T-helper 22 cell (primary cell): ENCODE measurements around the gene EML5.
"Not testable (repeated sequence)": the region's sequence is repeated elsewhere in the genome, so short reads cannot be mapped to it uniquely, and the experiment has no call there.

Experiments used
- DNase-seq: peaks from one replicate; pipeline ENCODE4 v3.0.0-alpha.2; 2020; ENCODE audit warnings: low read depth

Gene EML5

DNA sequence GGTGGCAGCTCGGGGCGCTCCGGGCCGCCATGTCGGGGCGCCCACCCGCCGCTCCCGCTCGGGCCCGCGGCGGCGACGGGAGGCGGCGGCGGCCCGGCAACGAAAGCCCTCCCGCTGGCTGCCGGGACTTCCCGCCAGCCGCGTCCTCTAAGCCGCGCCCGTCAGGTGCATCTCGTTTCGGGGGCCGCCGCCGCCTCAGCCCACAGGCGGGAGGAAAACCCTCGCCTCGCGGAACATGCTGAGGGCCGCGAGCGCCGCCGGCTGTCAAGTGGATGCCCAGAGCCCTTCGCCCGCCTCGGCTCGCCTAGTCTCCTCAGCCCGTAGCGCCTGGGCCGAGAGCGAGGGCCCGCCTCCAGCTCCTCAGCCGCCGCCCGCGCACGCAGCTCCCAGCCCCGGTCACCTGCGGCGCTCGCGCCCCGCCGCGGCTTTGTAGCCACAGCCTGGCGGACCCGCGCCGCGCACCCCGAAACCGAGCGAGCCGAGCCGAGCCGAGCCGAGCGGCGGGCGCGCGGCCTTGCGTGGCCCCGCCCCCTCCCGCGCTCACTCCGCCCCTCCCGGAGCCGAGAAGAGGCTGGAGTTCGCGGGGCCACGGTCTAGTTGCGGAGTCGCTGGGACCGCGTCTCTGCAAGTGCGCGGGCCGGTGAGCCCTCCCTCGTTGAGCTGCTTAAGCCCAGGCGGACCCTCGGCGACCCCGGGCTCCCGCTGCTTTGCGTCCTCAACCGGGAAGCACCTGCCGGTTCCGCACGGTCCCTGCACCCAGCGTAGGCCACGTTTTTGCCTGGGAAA is at the start of gene EML5:
TSS of gene EML5 (minus strand) at position 481 of the 786 bp plus-strand sequence. CDS start at position 31, 450 bp downstream.
- peak; percentile 62 for DNase-seq

DNA sequence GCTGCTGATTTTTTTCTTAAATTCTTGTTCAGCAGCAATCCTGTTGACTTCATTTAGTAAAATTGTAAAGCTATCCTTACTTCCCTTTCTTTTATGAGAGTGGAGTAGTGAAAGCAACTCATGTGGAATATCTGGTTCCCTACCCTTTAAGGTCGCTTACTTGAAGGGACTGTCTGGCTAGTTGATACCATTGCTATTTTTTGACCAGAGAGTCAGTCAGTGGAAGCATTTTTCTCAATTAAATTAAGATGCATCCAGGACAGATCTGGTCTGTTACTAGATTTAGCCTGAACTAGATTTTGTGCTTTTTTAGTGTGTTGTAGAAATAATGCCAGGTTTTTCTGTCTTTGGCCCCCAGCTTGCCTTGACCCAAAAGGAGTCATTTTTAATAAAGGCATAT is 49.7 kb upstream of the EML5 start:
- DNase-seq = no peak

DNA sequence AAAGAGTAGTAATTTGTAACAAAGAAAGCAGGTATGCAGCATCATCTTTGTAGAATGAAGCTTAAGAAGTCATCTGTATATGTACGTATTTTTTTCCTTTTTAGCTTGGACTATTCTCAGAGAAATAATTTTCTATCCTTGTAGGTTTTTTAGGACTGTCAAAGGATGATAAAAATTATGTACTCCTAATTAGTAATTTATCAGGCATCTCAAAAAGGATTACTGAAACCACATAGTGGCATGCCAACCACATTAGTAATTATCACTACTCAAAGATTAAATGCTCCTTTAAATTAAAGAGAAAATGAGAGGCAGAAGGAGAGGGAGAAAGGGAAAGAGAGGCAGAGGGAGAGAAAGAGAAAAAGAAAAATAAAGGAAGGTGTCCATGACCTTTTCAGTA is 49.0 kb upstream of the EML5 start:
- no peak for DNase-seq

DNA sequence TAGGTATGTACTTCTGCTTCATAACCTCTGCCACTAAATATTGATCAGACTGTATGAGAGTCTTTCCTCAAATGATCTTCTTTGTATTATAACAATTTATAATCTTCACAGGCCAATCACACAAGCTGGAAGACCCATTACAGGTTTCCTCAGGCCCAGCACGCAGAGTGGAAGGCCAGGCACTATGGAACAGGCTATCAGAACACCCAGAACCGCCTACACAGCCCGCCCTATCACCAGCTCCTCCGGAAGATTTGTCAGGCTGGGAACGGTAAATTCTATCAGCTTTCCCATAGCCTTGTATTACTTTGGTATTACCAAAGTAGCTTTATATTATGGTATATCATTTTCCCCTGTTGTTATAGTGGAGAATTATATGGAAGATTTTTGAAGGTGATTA is 48.2 kb upstream of the EML5 start:
- DNase-seq = no peak

DNA sequence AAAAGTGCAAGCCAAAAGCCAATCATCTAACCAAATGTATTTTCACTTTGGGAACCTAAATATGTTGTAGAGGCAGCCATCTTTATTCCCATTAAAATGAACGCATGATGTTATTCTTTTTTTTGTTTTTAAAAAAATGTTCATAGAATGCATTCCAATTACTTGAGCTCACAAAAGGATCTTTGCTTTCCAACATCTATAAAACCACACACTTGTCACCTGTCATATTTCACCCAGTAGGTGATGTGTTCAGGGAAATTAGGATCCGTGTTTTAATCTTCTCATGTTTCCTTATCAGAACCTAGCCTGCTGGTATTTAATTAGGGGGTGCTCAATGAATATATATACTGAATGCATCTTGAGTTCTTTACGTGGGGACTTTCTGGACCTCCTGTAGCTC is 45.3 kb upstream of the EML5 start:
- DNase-seq = no peak

DNA sequence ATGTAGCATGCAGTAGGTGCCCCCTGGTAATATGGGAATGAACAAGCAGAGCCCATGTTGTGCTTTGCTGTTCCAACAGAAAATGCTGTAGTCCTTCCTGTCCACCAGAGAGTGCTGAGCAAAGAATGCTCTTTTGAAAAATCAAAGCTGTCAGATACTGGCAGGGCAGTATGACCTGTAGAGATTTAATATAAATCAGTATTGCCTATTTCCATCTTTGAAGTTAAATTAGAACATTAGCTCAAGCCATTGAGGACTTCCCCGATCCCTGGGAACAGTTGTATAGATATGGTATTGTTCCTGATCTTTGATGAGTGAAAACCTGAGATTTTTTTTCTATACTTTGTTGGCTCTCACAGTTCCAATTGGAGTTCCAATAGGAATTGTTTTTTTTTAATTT is 44.7 kb upstream of the EML5 start:
- no peak for DNase-seq

DNA sequence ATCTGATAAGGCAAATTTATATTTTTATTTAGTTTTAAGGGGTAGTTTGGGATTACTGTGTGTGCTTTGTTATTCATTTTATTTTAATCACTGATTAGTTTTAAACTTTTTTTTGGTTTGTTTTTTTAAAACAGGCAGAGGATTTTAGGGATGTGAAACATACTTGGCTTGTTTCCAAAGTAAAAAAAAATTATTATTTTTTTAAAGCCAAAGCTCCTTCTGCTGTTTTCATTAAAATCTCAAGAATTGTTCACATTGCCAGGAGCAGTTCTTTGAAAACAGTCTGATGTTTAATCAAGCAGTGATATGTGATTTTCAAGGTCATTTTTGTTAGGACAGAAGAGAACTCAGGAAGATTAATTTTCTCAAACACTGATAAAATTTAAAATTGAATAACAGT is 42.9 kb upstream of the EML5 start:
- DNase-seq = no peak

DNA sequence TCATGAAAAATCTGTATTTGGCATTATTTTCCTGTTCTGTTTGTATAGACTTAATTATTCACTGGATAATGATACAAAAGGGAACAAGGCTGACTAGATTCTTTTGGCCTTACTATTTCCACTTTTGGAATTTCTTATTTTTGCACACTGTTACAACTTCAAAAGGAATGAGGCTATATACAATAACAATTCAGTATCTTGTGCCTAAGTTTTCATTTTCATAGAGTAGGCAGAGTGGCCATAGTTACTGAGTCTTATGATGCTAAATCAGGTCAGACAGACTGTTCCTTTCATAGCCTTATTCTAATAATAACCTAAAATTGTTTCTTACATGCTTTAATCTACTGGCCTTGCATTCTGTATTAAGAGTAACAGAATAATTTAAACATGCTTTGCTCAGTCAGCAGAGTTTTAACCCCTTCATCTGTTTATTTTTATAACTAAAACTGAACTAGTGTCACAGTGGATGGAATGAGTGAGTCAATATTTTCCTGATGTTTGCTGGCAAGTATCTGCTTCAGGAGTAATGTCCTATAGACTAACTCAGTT is 42.2 kb upstream of the EML5 start:
- DNase-seq = no peak

DNA sequence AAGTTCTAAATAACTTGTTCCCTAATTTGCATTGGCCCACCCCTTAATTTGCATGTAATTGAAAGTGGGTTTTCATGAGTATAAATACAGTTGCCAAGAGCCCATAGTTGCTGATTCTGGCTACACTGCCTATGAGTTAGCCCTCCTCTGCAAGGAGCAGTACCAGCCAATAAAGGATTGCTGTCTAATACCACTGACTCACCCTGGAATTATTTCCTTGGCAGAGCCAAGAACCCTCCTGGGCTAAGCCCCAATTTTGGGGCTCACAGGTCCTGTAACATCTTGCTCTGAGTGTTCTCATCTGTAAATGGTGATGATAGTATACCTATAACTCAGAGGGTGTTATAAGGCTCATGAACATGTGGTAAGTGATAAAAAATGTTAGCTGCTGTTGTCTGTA is 38.5 kb upstream of the EML5 start:
- no peak for DNase-seq

DNA sequence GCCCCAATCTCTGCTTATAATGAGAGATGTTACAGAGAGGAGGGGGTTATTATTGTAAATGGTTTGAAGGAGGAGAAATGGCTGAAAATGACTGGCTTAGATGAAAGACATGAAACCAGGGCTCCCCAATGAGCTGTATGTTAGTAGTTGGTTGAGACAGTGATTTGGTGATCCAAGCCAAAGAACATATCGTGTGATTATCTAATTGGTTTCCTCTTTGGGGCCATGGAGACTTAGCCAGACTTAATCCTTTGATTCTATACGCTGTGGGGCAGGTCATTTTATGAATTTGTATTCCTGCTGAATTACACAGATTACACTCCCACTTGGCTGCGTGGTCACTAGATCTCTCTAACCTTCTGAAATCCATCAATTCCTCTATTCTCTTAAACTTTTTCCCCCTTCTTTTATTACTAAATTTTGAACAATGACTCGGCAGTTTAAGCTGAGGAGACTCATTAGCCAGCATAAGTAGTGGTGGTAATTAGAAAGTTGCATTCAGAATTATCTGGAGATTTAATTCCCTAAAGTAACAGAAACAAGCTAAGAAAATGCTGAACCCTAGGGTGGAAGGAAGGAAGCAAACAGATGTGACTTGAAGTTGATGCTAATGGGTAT is 37.0 kb upstream of the EML5 start:
- DNase-seq = no peak

DNA sequence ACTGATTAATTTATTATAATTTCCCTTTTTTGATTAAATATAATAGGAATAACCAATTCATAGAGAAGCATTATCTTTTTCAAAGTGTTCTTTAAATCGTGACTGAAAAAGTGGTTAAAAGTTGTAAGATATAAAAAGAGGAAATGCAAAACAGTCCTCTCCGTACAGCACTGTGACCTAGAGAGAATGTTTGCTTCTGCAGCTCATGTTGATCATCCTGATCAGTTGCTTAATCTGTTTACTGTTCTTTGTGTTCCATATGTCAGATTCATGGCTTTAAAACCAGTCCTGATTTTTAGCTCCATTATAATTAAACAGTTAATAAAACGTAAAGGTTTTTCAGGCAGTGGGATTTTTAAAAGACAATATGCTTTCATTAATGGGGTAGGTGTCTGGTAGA is 36.4 kb upstream of the EML5 start:
- DNase-seq = no peak

DNA sequence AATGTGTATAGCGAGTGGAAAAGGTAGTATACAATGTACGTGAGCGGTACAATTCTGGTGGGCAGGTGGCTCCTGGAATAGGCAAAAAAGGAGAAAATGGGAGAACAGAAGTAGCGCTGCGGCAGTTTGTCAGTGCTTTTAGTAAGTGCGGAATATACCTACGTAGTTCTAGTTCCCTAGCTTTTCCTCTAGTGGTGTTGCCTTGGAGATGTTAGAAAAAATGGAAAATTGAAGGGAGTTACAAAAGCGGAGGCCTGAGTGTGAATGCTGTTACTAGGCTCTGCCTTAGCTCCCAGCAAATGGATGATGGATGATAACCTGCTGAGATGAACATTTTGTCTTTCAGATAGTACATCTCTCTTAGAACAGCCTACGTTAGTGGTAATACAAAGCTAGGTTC is 32.8 kb upstream of the EML5 start:
- no peak for DNase-seq

DNA sequence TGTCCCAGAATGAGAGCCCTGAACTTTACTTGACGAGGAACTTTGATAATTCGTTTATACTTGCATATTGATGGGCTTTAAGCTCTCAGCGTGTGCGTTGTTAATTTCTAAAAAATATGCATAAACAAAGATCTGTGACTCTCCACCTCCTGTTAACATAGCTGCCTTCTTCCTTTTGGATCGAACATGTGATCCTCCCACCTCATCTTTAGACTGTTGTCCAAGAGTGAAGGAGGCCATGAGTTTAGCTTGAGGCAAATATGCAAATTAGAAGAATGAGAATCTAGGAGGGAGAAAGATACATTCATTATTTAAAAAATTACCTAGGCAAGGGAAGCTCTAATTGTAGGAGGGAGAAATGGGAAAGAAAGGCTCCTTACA is 32.3 kb upstream of the EML5 start:
- DNase-seq = no peak

DNA sequence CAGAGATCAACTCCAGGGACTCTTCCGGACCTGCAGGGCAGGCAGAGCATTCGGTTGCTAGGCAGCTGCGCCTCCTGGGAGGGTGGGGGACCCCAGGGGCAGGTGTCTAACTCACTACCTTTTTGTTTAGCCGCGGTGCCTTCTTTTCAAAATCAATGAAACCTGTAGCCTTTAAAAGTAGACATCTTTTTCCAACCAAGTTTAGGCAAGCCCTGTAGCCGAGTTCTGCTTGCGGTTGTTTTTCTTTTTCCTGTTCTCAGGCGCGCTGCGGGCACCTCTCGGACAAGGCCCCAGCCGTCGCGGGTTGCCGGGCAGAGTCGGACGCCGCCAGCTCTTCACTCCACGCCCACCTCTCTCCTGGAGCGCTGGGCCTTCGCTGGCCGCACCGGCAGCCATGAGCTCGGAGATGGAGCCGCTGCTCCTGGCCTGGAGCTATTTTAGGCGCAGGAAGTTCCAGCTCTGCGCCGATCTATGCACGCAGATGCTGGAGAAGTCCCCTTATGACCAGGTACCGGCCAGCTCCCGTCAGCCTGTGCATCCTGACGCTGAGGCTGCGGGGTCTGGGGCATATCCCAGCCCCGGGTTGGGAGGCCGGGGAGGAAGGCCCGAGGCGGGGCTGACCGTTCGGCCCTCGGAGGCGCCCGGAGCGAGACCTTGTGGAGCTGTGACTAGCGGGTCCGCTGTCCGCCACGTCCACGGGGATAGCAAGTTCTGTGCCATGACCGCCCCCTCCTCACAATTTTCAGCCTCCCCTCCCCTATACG is 31.7 kb upstream of the EML5 start, which contains the start of gene TTC8:
TSS of gene TTC8 (plus strand) at position 338 of the 764 bp plus-strand sequence. CDS start at position 395, 57 bp downstream.
- DNase-seq = peak; percentile 68

DNA sequence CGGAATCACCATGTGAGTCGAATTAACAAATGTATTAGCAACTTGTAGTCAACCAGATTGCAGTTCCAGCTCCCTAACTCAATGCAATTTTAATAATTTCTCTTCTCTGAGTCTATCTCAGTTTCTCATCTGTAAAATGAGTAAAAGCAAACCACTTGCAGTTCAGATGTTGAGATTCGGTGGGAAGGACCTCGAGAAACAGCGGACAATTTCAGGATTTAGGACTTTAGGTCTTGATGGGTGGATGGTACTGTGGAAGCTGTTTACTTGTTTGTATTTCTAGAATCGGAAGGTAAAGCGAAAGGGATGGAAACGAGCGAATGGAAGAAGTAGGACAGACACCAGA is 31.2 kb upstream of the EML5 start:
- no peak for DNase-seq

DNA sequence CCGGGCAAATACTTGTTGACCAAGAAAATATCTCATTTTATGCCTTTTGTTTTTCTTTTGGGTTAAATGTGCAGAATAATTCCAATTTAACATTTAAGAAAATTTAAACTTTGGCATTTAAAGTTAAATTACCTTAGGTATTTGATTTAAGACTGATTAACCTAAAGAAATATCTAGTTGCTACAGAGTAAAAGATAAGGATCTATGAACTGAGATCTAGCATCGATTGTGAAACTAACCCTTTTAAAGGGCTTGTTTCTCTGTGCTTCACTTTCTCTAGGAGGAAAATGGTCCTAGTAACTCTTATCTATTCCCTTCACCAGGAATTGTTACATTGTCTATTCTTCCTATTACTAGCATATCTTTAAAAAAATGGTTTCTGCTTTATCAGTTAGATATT is 29.1 kb upstream of the EML5 start:
- DNase-seq = no peak

DNA sequence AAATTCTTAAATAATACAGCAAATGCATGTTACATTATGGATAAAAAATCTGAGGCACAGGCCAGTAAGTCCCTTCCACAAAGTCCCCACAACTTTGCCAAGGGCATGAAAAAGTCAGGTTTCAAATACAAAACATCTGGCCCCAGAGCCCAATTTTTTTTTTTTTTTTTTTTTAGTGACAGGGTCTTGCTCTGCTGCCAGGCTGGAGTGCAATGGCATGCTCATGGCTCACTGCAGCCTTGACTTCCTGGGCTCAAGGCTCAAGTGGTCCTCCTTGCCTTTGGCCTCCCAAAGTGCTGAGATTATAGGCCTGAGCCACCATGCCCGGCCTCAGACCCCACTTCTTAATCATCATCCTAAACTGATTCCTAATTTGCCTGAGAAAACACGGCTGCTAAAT is 28.6 kb upstream of the EML5 start:
- no peak for DNase-seq

DNA sequence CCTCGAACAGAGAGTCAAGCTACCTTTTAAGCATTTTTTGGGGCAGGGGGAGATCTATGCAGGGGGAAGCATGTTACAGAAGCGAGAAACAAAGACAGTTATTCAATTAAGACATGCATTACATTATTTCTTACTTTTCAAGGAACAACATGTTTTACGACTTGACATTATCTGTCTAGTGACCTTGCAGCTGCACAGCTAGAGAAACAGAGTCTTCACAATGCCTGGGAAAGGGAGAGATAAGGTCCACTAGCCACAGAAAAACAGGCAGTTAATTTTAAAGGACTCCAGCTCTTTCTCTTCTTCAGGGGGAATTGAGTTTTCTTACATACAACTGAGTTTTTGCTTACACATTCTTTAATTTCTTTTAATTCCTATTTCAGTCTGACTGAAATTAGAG is 26.9 kb upstream of the EML5 start:
- not testable (repeated sequence) for DNase-seq

DNA sequence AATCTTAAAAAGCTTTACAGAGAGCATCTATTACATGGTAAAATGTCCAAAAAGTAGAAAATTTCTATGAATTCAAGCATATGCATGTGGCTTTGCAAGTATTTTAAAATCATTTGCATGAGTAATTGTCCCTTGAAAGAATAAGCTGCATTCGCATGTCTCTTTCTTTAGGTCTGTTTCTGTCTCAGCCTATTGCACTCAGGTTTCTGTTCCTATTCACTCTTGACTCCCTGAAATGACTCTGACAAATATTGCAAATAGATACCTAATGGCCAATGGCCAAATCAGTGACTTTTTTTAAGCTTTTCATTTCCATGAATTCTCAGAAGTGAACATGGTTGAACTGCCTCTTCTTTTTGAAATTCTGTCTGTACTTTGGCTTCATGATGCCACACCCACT is 25.3 kb upstream of the EML5 start:
- no peak for DNase-seq

DNA sequence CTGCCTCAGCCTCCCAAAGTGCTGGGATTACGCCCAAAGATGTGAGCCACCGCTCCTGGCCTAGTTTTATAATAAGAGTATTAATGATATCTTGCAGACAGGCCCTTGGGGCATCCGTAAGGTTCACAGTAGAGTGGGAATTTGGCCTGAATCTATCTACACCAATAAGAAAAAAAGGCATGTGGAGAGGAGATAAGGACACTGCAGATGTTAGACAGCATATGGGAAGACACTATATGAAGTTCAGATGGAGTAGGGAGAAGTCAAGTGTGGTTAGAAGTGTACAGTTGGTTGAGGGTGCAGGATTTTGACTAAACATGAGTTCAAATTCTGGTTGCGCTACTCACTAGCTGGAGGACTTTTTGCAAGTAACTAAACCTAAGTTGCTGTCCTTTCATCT is 23.2 kb upstream of the EML5 start:
- no peak for DNase-seq

DNA sequence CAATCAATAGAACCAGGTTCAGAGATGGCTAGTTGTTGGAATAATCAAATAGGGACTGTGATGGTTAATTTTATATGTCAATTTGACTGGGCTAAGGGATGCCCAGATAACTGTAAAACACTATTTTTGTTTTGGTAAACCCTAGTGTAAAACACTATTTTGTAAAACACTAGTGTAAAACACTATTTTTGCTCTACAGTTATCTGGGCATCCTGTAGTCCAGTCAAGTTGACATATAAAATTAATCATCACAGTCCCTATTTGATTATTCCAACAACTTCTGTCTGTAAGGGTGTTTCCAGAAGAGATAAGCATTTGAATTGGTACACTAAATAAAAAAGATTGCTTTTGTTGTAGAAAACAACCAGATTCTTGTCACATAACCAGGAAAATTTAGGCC is 15.6 kb upstream of the EML5 start:
- no peak for DNase-seq

DNA sequence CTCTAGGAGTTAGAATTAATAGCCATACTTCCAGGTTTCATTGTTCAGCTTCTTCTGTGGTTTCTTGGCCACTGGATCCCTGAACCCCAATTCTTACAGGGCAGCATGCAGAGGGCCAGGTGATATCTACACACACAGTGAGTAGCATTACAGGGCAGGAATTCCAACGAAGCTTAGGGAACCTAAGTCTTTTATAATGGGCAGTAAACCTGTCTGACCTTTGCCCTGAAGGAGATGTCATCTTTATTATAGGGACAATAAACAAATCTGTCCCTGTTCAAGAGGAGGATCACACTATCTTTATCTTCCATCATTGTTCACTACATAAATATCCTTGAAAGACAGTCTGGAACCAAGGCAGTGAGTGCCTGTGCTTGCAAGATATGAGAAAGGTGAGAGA is 11.7 kb upstream of the EML5 start:
- no peak for DNase-seq

DNA sequence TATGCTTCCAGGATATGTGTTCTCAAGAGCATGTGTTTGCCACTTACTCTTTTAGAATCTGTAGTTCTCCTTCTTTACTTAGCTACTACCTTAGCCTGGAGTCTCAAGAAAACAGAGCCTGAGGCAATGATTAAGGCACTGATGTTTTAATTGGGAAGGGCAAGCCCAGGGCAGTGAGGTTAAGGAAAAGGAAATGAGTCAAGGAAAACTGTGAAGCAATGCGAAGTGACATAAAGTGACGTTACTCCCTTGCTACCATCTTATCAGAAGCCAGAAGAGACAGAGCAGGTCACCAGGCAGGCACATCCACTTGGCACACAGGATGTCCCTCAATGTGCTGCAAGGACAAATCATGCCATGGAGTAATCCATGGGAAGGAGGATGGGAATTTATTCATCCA is 11.3 kb upstream of the EML5 start:
- DNase-seq = no peak
